BE2C (cell line): ENCODE data around the gene OCIAD1.

Source experiments
- DNase-seq: peaks from one replicate; pipeline ENCODE4 v3.0.0-alpha.2; 2020
- H3K27me3 ChIP-seq: fragments of 250-450 bp; sonication (Bioruptor Pico); 2 replicates; pipeline ENCODE4 v1.5.1; 2020; ENCODE audit warnings: mild to moderate bottlenecking
- H3K36me3 ChIP-seq: fragments of 250-450 bp; sonication (Bioruptor Pico); 2 replicates; pipeline ENCODE4 v1.5.1; 2020; ENCODE audit warnings: mild to moderate bottlenecking
- H3K4me1 ChIP-seq: fragments of 250-450 bp; sonication (Bioruptor Pico); 2 replicates; pipeline ENCODE4 v1.5.1; 2020
- H3K4me3 ChIP-seq: 2 replicates; pipeline ENCODE4 v1.5.1; 2011; ENCODE audit warnings: low read depth, low read length
- H3K9me3 ChIP-seq: fragments of 250-450 bp; sonication (Bioruptor Pico); 2 replicates; pipeline ENCODE4 v1.5.1; 2020
- CTCF ChIP-seq: IDR thresholded peaks from 2 replicates; pipeline ENCODE4 v1.5.1; 2012; ENCODE audit warnings: mild to moderate bottlenecking, low read depth, low read length

The OCIAD1 gene

GRCh38 chr4:48907706-48908477, 77.0 kb downstream of the OCIAD1 start:
- Histone ChIP-seq H3K9me3 (no peaks in the 10 kb centered on the region), H3K4me1 (no peaks in the 10 kb centered on the region), H3K4me3 (no peak overlapping the region), H3K36me3 (no peaks in the 10 kb centered on the region), H3K27me3 (no peaks in the 10 kb centered on the region)
- TF ChIP-seq CTCF: no peak
- no peak for DNase-seq

GRCh38 chr4:48908687-48909086, 77.8 kb downstream of the OCIAD1 start:
- H3K4me3 ChIP-seq: no peak overlapping the region
- H3K4me1 ChIP-seq: no peaks in the 10 kb centered on the region
- no peaks in the 10 kb centered on the region for H3K27me3 ChIP-seq
- no peak for DNase-seq
- H3K9me3 ChIP-seq: no peaks in the 10 kb centered on the region
- no peak for TF ChIP-seq CTCF
- no peaks in the 10 kb centered on the region for H3K36me3 ChIP-seq

- H3K27me3 ChIP-seq: no peaks in the 10 kb centered on the region
- TF ChIP-seq CTCF: no peak
- H3K9me3 ChIP-seq: no peaks in the 10 kb centered on the region
- H3K36me3 ChIP-seq: no peaks in the 10 kb centered on the region
- H3K4me3 ChIP-seq: no peak overlapping the region
- no peaks in the 10 kb centered on the region for H3K4me1 ChIP-seq
- peak; percentile 15 for DNase-seq
Observed at GRCh38 chr4:48909697-48910096, 78.8 kb downstream of the OCIAD1 start.

- no peak overlapping the region for H3K4me3 ChIP-seq
- no peaks in the 10 kb centered on the region for H3K4me1 ChIP-seq
- H3K36me3 ChIP-seq: no peaks in the 10 kb centered on the region
- H3K9me3 ChIP-seq: no peaks in the 10 kb centered on the region
- no peak for DNase-seq
- TF ChIP-seq CTCF: no peak
- H3K27me3 ChIP-seq: no peaks in the 10 kb centered on the region
Observed at GRCh38 chr4:48910511-48910910, 79.6 kb downstream of the OCIAD1 start.
